ENCODE data around the gene LTO1.

DNA sequence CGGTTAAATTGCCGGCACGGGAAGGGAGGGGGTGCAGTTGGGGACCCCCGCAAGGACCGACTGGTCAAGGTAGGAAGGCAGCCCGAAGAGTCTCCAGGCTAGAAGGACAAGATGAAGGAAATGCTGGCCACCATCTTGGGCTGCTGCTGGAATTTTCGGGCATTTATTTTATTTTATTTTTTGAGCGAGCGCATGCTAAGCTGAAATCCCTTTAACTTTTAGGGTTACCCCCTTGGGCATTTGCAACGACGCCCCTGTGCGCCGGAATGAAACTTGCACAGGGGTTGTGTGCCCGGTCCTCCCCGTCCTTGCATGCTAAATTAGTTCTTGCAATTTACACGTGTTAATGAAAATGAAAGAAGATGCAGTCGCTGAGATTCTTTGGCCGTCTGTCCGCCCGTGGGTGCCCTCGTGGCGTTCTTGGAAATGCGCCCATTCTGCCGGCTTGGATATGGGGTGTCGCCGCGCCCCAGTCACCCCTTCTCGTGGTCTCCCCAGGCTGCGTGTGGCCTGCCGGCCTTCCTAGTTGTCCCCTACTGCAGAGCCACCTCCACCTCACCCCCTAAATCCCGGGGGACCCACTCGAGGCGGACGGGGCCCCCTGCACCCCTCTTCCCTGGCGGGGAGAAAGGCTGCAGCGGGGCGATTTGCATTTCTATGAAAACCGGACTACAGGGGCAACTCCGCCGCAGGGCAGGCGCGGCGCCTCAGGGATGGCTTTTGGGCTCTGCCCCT is 34.7 kb downstream of the LTO1 start:
- no peak for TF ChIP-seq POLR2A (IDR thresholded peaks at IDR 0.05)
- TF ChIP-seq, protein P1, sequence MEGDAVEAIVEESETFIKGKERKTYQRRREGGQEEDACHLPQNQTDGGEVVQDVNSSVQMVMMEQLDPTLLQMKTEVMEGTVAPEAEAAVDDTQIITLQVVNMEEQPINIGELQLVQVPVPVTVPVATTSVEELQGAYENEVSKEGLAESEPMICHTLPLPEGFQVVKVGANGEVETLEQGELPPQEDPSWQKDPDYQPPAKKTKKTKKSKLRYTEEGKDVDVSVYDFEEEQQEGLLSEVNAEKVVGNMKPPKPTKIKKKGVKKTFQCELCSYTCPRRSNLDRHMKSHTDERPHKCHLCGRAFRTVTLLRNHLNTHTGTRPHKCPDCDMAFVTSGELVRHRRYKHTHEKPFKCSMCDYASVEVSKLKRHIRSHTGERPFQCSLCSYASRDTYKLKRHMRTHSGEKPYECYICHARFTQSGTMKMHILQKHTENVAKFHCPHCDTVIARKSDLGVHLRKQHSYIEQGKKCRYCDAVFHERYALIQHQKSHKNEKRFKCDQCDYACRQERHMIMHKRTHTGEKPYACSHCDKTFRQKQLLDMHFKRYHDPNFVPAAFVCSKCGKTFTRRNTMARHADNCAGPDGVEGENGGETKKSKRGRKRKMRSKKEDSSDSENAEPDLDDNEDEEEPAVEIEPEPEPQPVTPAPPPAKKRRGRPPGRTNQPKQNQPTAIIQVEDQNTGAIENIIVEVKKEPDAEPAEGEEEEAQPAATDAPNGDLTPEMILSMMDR (IDR thresholded peaks at IDR 0.05), result no peak

All from uterus (tissue), 2 donors.